Omental fat pad (tissue), 4 donors: ENCODE measurements around the gene PPP1R12C. TPM values are rescaled to one million over a fixed set of nuclear protein-coding genes. Genes with fewer than 3 reads are reported as not detected.

Source experiments
- ATAC-seq: fragments of 150-250 bp; one replicate; pipeline ENCODE4 v1.9.1; 2016; ENCODE audit warnings: mild to moderate bottlenecking, moderate library complexity; ENCODE audit not compliant: low FRiP score
- DNase-seq: peaks from one replicate; pipeline ENCODE4 v3.0.0-alpha.2; 2019; ENCODE audit warnings: low spot score
- total RNA-seq, 4 donors: library from RNA; depleted of rRNA; stranded (reverse); fragments of >200 nt; gene quantifications; one replicate each; pipeline ENCODE4 v1.1.0, GENCODE V29; 2016
- TF ChIP-seq, protein P1 (sequence below), 3 donors: fragments of 450-650 bp; IDR thresholded peaks; one replicate each; pipeline ENCODE4 v1.5.1; 2016 to 2017; ENCODE audit warnings: antibody characterized with exemption in 3 of 3, mild to moderate bottlenecking in 3 of 3, moderate library complexity in 2 of 3

The PPP1R12C gene
- total RNA-seq: 100 to 1,000 TPM in 2 of 4 donors, 10 to 100 TPM in 2; 59.9 to 127 (median 107) TPM

DNA sequence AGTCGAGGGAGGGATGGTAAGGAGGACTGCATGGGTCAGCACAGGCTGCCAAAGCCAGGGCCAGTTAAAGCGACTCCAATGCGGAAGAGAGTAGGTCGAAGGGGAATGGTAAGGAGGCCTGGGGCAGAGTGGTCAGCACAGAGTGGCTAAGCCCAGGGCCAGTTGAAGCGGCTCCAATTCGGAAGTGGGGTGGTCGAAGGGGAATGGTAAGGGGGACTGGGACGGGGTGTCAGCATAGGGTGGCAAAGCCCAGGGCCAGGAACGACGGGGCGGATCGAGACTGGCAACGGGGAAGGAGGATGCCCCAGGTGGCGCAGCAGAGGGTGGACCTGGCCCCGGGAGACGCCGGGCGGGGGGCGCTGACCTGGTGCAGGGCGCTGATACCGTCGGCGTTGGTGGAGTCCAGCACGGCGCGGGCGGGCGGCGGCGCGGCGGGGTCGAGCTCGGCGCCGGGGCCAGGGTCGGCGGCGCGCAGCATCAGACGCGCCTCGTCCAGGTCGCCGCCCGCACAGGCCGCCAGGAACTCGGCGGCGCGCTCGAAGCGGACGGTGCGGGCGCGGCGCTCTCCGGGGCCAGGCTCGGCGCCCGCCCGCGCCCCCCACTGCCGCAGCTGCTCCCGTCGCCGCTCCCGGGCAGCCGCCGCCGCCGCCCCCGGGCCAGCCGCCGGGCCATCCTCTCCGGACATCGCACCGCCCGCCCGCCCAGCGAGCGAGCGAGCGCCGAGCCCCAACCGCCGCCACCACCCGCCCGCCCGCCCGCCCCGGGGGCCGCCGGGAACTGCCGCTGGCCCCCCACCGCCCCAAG is at the start of gene PPP1R12C:
Gene PPP1R12C, minus strand, starts transcription at position 779 of the 804 bp plus-strand sequence. Its CDS starts 94 bp downstream, at position 685.
- ATAC-seq (peak; percentile 1), DNase-seq (no peak)
- TF ChIP-seq, protein P1, sequence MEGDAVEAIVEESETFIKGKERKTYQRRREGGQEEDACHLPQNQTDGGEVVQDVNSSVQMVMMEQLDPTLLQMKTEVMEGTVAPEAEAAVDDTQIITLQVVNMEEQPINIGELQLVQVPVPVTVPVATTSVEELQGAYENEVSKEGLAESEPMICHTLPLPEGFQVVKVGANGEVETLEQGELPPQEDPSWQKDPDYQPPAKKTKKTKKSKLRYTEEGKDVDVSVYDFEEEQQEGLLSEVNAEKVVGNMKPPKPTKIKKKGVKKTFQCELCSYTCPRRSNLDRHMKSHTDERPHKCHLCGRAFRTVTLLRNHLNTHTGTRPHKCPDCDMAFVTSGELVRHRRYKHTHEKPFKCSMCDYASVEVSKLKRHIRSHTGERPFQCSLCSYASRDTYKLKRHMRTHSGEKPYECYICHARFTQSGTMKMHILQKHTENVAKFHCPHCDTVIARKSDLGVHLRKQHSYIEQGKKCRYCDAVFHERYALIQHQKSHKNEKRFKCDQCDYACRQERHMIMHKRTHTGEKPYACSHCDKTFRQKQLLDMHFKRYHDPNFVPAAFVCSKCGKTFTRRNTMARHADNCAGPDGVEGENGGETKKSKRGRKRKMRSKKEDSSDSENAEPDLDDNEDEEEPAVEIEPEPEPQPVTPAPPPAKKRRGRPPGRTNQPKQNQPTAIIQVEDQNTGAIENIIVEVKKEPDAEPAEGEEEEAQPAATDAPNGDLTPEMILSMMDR (IDR thresholded peaks at IDR 0.05): no peak

- DNase-seq: peak; percentile 81
- TF ChIP-seq, protein P1 (IDR thresholded peaks at IDR 0.05): no peak
- ATAC-seq: peak; percentile 98
Observed at GRCh38 chr19:55166530-55167268, 49.3 kb upstream of the PPP1R12C start, which contains the start of gene DNAAF3. Gene DNAAF3 (minus strand): TSS chr19:55166613. CDS start chr19:55166413, 200 bp downstream.

DNA sequence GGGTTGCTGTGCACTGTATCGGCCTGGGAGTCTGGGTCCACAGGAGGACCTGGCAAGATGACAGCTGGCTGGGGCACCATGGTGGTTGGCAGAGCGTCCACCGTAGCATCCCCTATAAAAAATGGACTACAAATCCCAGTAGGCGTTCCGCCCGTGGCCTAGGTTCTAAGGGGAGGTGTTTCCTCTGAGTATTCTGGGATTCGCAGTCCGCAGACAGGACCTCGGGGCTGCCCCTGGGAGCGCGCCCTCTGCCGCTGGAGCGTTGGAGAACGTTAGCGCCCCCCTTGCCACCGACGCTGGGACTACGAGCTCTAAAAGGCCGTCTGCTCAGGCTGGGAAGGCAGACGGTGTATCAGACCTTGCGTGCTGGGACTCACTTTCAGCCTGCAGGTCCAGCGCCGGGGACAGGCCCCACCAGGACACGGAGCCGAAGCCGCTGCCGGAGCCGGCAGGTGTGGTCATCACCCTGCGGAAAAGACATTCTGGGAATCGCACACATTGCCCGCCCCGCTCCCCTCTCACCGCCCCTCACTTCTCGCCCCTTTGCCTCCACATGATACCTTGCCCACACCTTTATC is 48.6 kb upstream of the PPP1R12C start:
- ATAC-seq: peak; percentile 46
- TF ChIP-seq, protein P1 (IDR thresholded peaks at IDR 0.05): no peak
- DNase-seq: no peak

DNA sequence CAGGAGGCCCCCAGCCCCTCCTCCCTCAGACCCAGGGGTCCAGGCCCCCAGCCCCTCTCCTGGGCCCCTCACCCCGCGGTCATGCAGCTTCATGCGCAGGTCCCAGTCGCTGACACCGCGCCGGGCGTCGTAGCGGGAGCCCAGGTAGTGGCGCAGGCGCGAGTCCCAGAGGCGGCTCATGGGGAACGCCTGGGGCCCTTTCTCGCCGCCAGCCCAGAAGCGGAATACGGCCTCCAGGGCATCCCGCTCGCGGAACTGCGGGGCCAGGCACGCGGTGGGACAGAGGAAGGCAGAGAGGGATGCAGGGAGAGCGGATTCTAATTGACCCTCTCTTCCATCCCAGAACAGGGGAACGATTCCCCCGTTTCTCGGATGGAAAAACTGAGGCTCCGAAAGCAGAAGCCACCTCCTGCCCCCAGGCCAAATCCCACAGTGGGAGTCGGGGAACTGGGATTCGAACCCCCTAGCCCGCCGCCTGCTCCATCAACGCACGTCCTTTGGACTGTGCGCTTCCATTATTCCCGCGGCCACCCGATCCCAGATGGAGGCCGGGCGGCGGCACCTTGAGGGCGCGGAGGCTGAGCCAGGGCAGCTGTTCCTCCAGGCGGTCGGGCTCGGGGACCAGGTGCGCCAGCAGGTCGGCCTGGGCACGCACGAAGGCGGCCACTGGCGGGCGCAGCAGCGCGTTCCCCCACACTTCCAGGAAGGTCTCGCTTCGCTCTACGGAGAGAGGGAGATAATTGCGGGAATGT is 44.3 kb upstream of the PPP1R12C start:
- TF ChIP-seq, protein P1 (IDR thresholded peaks at IDR 0.05): no peak
- no peak for DNase-seq
- no peak for ATAC-seq

DNA sequence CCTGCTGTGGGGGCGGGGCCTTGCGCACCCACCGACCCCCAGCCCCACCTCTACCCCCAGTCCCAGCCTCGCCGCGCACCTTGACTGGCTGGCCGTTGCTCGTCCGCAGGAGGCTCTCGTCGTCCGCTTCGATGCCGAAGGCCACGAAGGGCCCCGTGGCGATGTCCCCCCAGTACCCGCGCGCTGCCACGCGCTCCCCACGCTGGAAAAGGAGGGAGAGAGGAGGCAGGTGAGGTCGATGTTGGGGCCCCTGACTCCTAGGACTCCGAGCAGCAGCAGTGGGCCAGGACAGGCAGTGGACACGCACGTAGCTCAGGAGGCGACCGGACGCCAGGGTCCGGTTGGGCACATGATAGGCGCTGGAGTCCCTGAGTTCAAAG is 43.5 kb upstream of the PPP1R12C start:
- TF ChIP-seq, protein P1 (IDR thresholded peaks at IDR 0.05): no peak
- ATAC-seq (no peak), DNase-seq (no peak)

- TF ChIP-seq, protein P1 (IDR thresholded peaks at IDR 0.05): peak in 1 of 3 donors; percentile 49
- DNase-seq: peak; percentile 75
Observed at GRCh38 chr19:55160128-55160985, 42.9 kb upstream of the PPP1R12C start.

More at GRCh38 chr19:55160128-55160985, 42.9 kb upstream of the PPP1R12C start:
- ATAC-seq: peak; percentile 76
